ENCODE data around the gene TFAP2B.

GRCh38 chr6:50821441-50822077, 2.9 kb downstream of the TFAP2B start:
- TF ChIP-seq USF1 (IDR thresholded peaks at IDR 0.05) (no peak), REST (IDR thresholded peaks at IDR 0.05; ENCODE audit: low read depth) (no peak), RAD21 (IDR thresholded peaks at IDR 0.05; ENCODE audit: low read depth) (no peak), EP300 (IDR thresholded peaks at IDR 0.05; ENCODE audit: borderline replicate concordance) (no peak)

Measured in Ishikawa (cell line).